ENCODE results near the gene CLCN7.

Gene CLCN7

GRCh38 chr16:1466054-1466453 lies 8.8 kb downstream of the CLCN7 start:
- H3K27me3 Mint-ChIP-seq: no peaks in the 10 kb centered on the region
- peaks cover 12% of the 10 kb centered on the region for H3K4me1 Mint-ChIP-seq (ENCODE audit: low read depth)
- H3K36me3 Mint-ChIP-seq (ENCODE audit: low read depth): peaks cover 23% of the 10 kb centered on the region
- H3K9me3 Mint-ChIP-seq: no peaks in the 10 kb centered on the region
- no peak overlapping the region for H3K27ac Mint-ChIP-seq
- H3K4me3 Mint-ChIP-seq: no peak overlapping the region
- no peak for DNase-seq

DNA sequence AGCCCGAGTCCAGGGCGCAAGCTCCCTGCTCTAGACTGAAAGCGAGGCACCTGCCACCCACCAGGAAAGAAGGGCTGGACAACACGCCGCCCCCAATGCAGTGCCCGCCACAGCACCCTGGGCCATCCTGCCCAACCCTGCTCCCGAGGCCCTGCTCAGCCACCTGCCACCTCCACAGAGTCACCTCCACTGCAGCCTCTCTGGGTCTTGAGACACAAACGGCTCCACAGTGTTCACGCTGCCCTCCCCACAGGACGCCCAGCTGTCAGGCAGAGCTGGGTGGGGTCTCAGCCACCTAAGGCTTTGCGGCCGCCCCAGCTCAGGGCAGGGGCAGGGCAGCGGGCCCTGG lies 9.3 kb downstream of the CLCN7 start:
- no peak for DNase-seq
- Mint-ChIP-seq H3K4me3 (no peak overlapping the region), H3K27me3 (no peaks in the 10 kb centered on the region), H3K36me3 (ENCODE audit: low read depth) (peaks cover 28% of the 10 kb centered on the region), H3K9me3 (no peaks in the 10 kb centered on the region), H3K4me1 (ENCODE audit: low read depth) (peaks cover 8% of the 10 kb centered on the region), H3K27ac (no peak overlapping the region)

DNA sequence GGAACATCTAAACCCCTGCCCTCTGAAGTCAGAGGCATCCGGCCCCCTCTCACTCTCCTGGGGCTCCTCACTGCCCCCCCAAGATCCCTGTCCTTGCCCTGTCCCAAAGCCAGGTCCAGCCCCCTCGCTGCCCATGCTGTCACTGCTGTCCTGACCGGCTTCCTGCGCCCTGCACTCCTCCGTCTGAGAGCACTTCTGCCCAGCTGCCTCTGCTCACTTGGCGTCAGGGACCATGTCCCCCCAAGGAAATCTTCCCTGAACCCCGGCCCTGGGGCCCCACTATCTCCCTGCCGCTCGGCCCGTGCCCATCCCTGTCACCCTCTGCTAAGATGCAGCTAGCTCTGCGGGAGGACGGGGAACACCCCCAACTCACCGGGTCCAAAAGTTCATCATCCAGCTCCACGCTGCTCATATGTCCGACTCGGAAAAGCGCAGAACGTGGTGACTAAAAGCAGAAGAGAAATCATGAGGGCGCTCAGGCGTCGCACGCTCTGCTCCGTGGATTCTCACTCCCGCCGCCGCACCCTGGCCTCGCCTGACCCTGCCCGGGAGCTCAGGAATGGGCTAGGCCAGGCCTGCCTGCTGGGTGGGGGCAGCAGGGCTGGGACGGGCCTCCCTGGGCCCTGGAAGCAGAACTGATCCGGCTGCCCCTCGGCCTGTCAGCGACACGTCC lies 9.8 kb downstream of the CLCN7 start:
- H3K4me1 Mint-ChIP-seq (ENCODE audit: low read depth): peaks cover 4% of the 10 kb centered on the region
- no peaks in the 10 kb centered on the region for H3K27me3 Mint-ChIP-seq
- no peaks in the 10 kb centered on the region for H3K9me3 Mint-ChIP-seq
- H3K36me3 Mint-ChIP-seq (ENCODE audit: low read depth): peaks cover 33% of the 10 kb centered on the region
- DNase-seq: no peak
- no peak overlapping the region for H3K4me3 Mint-ChIP-seq
- H3K27ac Mint-ChIP-seq: peak overlapping the region; percentile 37

DNA sequence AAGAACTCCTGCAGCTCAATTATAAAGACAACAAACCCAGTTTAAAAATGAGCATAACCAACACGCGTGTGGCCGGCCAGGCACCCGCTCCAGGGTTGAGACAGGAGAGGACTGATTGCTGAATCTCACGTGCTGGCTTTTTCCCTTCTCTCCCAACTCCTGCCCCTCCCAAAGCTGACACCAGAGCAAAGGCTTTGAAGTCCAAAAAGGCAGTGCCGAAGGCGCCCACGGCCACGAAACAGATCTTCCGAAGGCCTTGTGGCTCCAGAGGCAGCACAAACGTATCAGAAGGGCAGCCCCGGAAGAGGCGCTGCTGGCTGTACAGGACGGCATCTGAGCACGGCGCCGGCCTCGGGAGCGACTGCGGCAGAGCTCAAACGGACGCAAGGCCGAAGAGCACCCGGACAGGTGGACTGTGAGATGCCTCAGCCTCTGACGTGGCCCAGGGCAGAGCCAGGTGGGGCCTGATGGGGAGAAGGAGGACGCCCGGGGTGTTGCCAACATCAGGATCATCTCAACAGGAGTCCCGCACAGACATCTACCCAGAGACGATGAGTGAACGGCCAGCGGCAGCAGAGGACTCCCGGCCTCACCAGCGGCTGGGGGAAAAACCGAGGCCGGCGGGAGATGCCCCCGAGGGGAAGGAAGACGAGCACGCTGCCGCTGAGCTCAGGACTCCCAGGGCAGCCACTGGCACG lies 10.5 kb downstream of the CLCN7 start:
- no peaks in the 10 kb centered on the region for H3K9me3 Mint-ChIP-seq
- no peak overlapping the region for H3K4me3 Mint-ChIP-seq
- no peaks in the 10 kb centered on the region for H3K4me1 Mint-ChIP-seq (ENCODE audit: low read depth)
- H3K27me3 Mint-ChIP-seq: no peaks in the 10 kb centered on the region
- no peak overlapping the region for H3K27ac Mint-ChIP-seq
- H3K36me3 Mint-ChIP-seq (ENCODE audit: low read depth): peaks cover 36% of the 10 kb centered on the region
- DNase-seq: no peak

DNA sequence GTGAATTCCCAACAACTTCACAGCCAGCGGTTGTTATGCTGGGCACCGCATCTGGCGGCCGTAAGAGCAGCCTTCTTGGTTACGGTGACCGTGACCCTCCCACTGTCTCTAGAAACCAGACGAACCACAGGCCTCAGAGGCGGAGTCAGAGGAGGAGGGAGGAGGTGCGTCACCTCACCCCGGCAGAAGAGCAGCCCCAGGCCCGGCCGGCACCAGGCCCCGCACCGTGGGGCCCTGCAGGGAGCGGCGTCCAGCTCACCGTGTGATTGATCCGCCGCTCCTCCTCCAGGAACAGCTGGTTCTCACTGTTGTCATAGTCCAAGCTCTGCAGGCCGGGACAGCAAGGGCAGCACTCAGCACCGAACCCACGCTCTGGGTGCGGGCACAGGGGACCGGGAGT lies 13.7 kb downstream of the CLCN7 start:
- peaks cover 9% of the 10 kb centered on the region for H3K4me1 Mint-ChIP-seq (ENCODE audit: low read depth)
- DNase-seq: no peak
- H3K36me3 Mint-ChIP-seq (ENCODE audit: low read depth): peaks cover 49% of the 10 kb centered on the region
- H3K9me3 Mint-ChIP-seq: no peaks in the 10 kb centered on the region
- no peak overlapping the region for H3K27ac Mint-ChIP-seq
- H3K4me3 Mint-ChIP-seq: no peak overlapping the region
- no peaks in the 10 kb centered on the region for H3K27me3 Mint-ChIP-seq

DNA sequence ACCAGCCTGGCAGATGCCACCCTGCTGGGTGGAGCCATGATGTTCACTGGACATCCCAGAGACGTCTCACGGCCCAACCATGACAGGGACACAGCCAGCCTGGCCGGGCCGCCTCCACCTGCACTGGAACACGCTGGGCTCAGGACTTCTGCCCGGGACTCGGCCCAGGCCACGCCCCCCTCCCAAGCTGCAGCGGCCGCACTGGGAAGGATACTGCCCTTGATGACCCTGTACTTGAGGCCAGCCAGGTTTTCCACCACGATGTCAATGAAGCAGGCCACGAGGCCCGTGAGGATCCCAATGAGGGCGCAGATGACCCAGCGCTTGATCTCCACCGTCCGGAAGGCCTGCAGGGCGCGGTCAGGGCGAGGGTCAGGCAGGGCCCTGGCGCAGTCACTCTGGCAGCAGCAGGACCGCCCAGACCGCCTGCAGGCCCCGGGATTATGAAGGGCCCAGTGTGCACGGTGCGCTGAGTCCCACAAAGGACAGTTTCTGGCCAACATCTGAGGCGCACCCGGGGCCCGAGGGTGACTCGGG lies 14.2 kb downstream of the CLCN7 start:
- Mint-ChIP-seq H3K4me1 (ENCODE audit: low read depth) (peaks cover 9% of the 10 kb centered on the region), H3K36me3 (ENCODE audit: low read depth) (peaks cover 52% of the 10 kb centered on the region), H3K27ac (no peak overlapping the region), H3K27me3 (no peaks in the 10 kb centered on the region), H3K4me3 (no peak overlapping the region), H3K9me3 (no peaks in the 10 kb centered on the region)
- DNase-seq: no peak

DNA sequence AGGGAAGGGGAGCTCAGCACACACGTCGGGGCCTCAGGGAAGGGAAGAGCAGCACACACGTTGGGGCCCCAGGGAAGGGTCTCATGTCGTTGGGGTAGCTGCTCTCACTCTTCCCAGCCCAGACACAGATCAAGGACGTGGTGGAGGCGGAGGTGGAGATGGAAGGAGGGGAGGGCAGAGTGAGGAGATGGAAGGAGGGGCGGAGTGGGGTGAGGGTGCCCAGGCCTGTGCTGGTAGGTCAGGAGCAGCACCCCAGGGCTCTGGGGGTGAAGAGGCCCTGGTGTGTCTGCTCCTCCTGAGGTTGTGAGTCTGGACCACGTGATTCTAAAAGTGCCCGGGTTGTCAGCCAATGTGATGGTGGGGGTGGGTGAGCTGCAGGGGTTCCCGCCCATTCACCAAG lies 14.9 kb downstream of the CLCN7 start:
- Mint-ChIP-seq H3K27ac (no peak overlapping the region), H3K36me3 (ENCODE audit: low read depth) (peaks cover 51% of the 10 kb centered on the region), H3K9me3 (no peaks in the 10 kb centered on the region), H3K27me3 (no peaks in the 10 kb centered on the region), H3K4me3 (no peak overlapping the region), H3K4me1 (ENCODE audit: low read depth) (peaks cover 9% of the 10 kb centered on the region)
- DNase-seq: no peak

DNA sequence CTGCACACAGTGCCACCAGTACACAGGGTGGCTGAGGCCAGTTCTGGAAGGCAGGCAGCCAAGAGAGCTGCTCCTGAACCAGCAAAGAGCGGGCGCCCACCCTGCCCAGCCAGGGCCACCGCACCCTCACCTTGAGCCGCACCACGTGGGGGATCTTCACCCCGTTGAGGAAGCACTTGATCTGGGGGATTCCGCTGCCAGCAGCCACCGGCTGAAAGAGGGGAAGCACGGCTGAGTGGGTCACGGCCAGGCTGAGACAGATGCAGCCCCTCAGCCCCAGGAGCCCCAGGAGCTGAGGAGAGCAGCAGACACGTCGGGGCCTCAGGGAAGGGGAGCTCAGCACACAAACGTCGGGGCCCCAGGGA lies 15.9 kb downstream of the CLCN7 start:
- H3K36me3 Mint-ChIP-seq (ENCODE audit: low read depth): peaks cover 51% of the 10 kb centered on the region
- peaks cover 9% of the 10 kb centered on the region for H3K4me1 Mint-ChIP-seq (ENCODE audit: low read depth)

DNA sequence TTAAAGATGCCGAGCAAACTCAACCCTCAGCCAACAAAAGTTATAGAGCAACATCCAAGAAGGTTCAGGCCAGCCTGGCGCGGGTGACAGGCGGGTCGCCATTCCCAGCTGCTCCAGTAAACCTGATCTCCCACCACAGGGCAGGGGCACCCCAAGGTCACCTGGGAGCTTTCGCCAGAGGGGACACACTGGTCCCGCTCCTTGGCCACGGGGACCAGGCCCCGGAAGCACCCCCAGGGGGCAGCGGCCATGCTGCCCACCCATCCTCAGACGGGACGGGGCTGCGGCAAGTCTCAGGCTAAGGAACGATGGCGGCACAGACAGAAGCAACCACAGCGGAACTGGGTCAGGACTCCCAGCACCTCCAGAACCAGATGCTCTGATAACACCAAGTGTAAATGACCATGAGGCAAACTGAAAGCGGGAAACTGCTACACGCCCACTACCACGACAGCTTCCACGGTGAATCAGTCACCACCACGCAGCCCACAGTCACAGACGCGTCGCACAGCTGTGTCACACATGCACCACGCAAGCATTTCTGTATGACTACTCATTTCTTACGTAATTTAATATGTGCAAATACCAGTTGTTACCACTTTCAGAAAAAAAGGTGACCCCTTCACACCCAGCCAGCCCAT lies 16.4 kb downstream of the CLCN7 start:
- Mint-ChIP-seq H3K9me3 (no peaks in the 10 kb centered on the region), H3K27me3 (no peaks in the 10 kb centered on the region), H3K4me3 (no peak overlapping the region), H3K27ac (peak overlapping the region; percentile 72), H3K4me1 (ENCODE audit: low read depth) (peaks cover 9% of the 10 kb centered on the region), H3K36me3 (ENCODE audit: low read depth) (peaks cover 52% of the 10 kb centered on the region)
- DNase-seq: peak; percentile 44

More for the DNA sequence above, 15.9 kb downstream of the CLCN7 start:
- Mint-ChIP-seq H3K27me3 (no peaks in the 10 kb centered on the region), H3K9me3 (no peaks in the 10 kb centered on the region), H3K4me3 (no peak overlapping the region), H3K27ac (peak overlapping the region; percentile 72)
- no peak for DNase-seq

DNA sequence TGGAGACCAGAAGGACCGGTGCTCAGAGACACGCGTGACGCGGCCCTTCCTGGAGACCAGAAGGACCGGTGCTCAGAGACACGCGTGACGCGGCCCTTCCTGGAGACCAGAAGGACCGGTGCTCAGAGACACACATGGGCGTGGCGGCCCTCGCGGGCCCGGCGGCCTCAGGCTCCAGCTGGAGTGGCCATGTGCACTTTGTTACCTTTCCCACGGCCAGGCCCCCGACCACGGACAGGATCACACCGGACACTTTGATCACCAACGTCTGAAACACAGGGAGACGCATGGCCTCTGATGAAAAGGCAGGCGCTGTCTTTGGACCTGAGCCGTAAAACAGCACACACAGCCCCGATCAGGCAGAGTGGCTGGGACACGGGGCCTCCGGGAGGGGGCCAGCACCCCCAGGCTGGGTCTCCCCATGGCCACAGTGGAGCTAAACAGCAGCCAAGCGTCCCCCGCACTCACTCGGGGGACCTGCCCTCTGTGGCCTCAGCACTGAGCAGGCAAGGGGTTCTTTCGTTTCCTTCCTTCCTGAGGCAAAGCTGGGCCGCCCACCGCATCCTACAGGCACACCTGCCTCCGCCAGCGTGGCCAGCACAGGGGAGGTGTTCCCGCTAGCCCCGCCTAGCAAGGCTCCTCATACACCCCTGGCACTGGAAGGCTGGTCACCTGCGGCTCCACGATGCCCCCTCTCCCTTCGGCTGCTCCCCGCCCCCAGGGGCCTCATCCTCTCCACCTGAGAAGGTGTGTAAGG lies 17.2 kb downstream of the CLCN7 start:
- peaks cover 9% of the 10 kb centered on the region for H3K4me1 Mint-ChIP-seq (ENCODE audit: low read depth)
- no peaks in the 10 kb centered on the region for H3K27me3 Mint-ChIP-seq
- no peaks in the 10 kb centered on the region for H3K9me3 Mint-ChIP-seq
- H3K27ac Mint-ChIP-seq: no peak overlapping the region
- H3K36me3 Mint-ChIP-seq (ENCODE audit: low read depth): peaks cover 56% of the 10 kb centered on the region
- no peak overlapping the region for H3K4me3 Mint-ChIP-seq
- no peak for DNase-seq

GRCh38 chr16:1456951-1457350 lies 17.9 kb downstream of the CLCN7 start:
- no peaks in the 10 kb centered on the region for H3K27me3 Mint-ChIP-seq
- peaks cover 57% of the 10 kb centered on the region for H3K36me3 Mint-ChIP-seq (ENCODE audit: low read depth)

GRCh38 chr16:1455190-1456171 lies 19.3 kb downstream of the CLCN7 start:
- no peak overlapping the region for H3K4me3 Mint-ChIP-seq
- H3K27ac Mint-ChIP-seq: no peak overlapping the region
- H3K4me1 Mint-ChIP-seq (ENCODE audit: low read depth): peaks cover 9% of the 10 kb centered on the region
- H3K27me3 Mint-ChIP-seq: no peaks in the 10 kb centered on the region
- H3K36me3 Mint-ChIP-seq (ENCODE audit: low read depth): peaks cover 56% of the 10 kb centered on the region
- no peaks in the 10 kb centered on the region for H3K9me3 Mint-ChIP-seq
- no peak for DNase-seq

More at GRCh38 chr16:1456951-1457350, 17.9 kb downstream of the CLCN7 start:
- Mint-ChIP-seq H3K9me3 (no peaks in the 10 kb centered on the region), H3K4me1 (ENCODE audit: low read depth) (peaks cover 9% of the 10 kb centered on the region), H3K4me3 (no peak overlapping the region), H3K27ac (no peak overlapping the region)
- no peak for DNase-seq

DNA sequence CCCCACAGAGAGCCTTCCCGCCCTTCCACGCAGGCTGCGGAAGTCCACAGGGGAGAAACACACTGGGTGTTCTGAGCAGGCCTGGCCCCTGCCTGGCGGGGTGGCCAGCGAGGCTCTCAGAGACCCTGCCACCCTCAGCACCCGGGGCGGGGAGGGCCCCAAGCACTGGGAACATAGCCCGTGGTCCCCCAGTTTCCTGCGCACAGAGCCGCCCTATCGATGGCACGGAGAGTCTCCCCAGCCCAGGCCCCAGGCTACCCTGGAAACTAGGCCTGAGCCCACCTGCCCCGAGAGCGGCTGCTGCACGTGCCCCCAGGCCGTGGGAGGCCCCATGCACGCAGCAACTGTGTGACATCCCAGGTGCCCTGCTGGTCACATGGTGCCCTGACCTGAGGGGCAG lies 20.3 kb downstream of the CLCN7 start:
- peaks cover 9% of the 10 kb centered on the region for H3K4me1 Mint-ChIP-seq (ENCODE audit: low read depth)
- no peak overlapping the region for H3K27ac Mint-ChIP-seq
- H3K27me3 Mint-ChIP-seq: no peaks in the 10 kb centered on the region
- no peak overlapping the region for H3K4me3 Mint-ChIP-seq
- no peak for DNase-seq
- no peaks in the 10 kb centered on the region for H3K9me3 Mint-ChIP-seq
- H3K36me3 Mint-ChIP-seq (ENCODE audit: low read depth): peaks cover 59% of the 10 kb centered on the region
